Thoracic aorta (tissue), 2 donors: ENCODE results near the gene RAB3GAP1. TPM values are rescaled to one million over a fixed set of nuclear protein-coding genes. Genes with fewer than 3 reads are reported as not detected.

Source experiments
- ATAC-seq: fragments of 150-250 bp; one replicate; pipeline ENCODE4 v1.8.0; 2017; ENCODE audit warnings: low read depth; ENCODE audit not compliant: insufficient number of reproducible peaks, low FRiP score
- DNase-seq: peaks from one replicate; pipeline ENCODE4 v3.0.0-alpha.2; 2020; ENCODE audit warnings: low spot score
- H3K27ac ChIP-seq, 2 donors: fragments of 200-600 bp; sonication (generic); 1 replicate in 1 of 2; 2 replicates in 1 of 2; pipeline ENCODE4 v1.5.1; 2016; ENCODE audit warnings: mild to moderate bottlenecking in 2 of 2, moderate library complexity in 2 of 2
- H3K27me3 ChIP-seq: fragments of 200-600 bp; sonication (generic); replicated peaks from 2 replicates; pipeline ENCODE4 v1.6.0; 2016; ENCODE audit warnings: mild to moderate bottlenecking; ENCODE audit not compliant: insufficient read depth
- H3K36me3 ChIP-seq: fragments of 200-600 bp; sonication (generic); one replicate; pipeline ENCODE4 v1.5.1; 2016
- H3K4me1 ChIP-seq, 2 donors: fragments of 200-600 bp; sonication (generic); 1 replicate in 1 of 2; 2 replicates in 1 of 2; pipeline versions ENCODE4 v1.5.1 to v1.6.0; 2016; ENCODE audit warnings: low read depth in 2 of 2, mild to moderate bottlenecking in 1 of 2; ENCODE audit not compliant: control insufficient read depth in 1 of 2
- H3K4me3 ChIP-seq: fragments of 200-600 bp; sonication (generic); 2 replicates; pipeline ENCODE4 v1.5.1; 2016; ENCODE audit warnings: mild to moderate bottlenecking
- H3K9me3 ChIP-seq: fragments of 200-600 bp; sonication (generic); 2 replicates; pipeline ENCODE4 v1.5.1; 2016
- CTCF ChIP-seq: fragments of 200-600 bp; sonication (generic); IDR thresholded peaks from one replicate; pipeline ENCODE4 v1.5.1; 2019; ENCODE audit warnings: antibody characterized with exemption
- total RNA-seq, 2 donors: library from RNA; depleted of rRNA; stranded (reverse); fragments of >200 nt; gene quantifications; one replicate each; pipeline versions ENCODE4 v1.1.0 to v1.2.3, GENCODE V29; 2016

The RAB3GAP1 gene
- total RNA-seq, 2 donors from 2014 or later, result 56.0 to 69.4 TPM

GRCh38 chr2:135144343-135144742, 92.3 kb downstream of the RAB3GAP1 start:
- no peaks in the 10 kb centered on the region for H3K9me3 ChIP-seq
- no peaks in the 10 kb centered on the region for H3K4me1 ChIP-seq
- TF ChIP-seq CTCF, result no peak
- H3K4me3 ChIP-seq, result no peak overlapping the region
- no peak overlapping the region for H3K27ac ChIP-seq
- ATAC-seq, result no peak
- DNase-seq, result no peak
- no peaks in the 10 kb centered on the region for H3K27me3 ChIP-seq
- H3K36me3 ChIP-seq, result no peaks in the 10 kb centered on the region

- ATAC-seq, result no peak
Measured at GRCh38 chr2:135149251-135149650, 97.2 kb downstream of the RAB3GAP1 start.

GRCh38 chr2:135150725-135151124, 98.6 kb downstream of the RAB3GAP1 start:
- ATAC-seq, result no peak
- no peak for TF ChIP-seq CTCF
- no peak overlapping the region for H3K4me3 ChIP-seq

More at GRCh38 chr2:135149251-135149650, 97.2 kb downstream of the RAB3GAP1 start:
- Histone ChIP-seq H3K9me3 (no peaks in the 10 kb centered on the region), H3K27me3 (no peaks in the 10 kb centered on the region), H3K27ac (no peak overlapping the region), H3K4me3 (no peak overlapping the region), H3K4me1 (no peaks in the 10 kb centered on the region), H3K36me3 (peaks cover 27% of the 10 kb centered on the region)
- TF ChIP-seq CTCF, result no peak
- DNase-seq, result no peak

GRCh38 chr2:135151615-135152014, 99.5 kb downstream of the RAB3GAP1 start:
- Histone ChIP-seq H3K4me3 (no peak overlapping the region), H3K4me1 (no peaks in the 10 kb centered on the region), H3K27me3 (no peaks in the 10 kb centered on the region), H3K36me3 (peaks cover 36% of the 10 kb centered on the region), H3K9me3 (no peaks in the 10 kb centered on the region), H3K27ac (no peak overlapping the region)
- DNase-seq (no peak), ATAC-seq (no peak)
- TF ChIP-seq CTCF, result no peak

More at GRCh38 chr2:135150725-135151124, 98.6 kb downstream of the RAB3GAP1 start:
- H3K27me3 ChIP-seq, result no peaks in the 10 kb centered on the region
- H3K4me1 ChIP-seq, result no peaks in the 10 kb centered on the region
- peaks cover 36% of the 10 kb centered on the region for H3K36me3 ChIP-seq
- no peaks in the 10 kb centered on the region for H3K9me3 ChIP-seq
- DNase-seq, result no peak
- no peak overlapping the region for H3K27ac ChIP-seq

GRCh38 chr2:135152361-135152760, 100.3 kb downstream of the RAB3GAP1 start:
- no peak for DNase-seq
- Histone ChIP-seq H3K36me3 (peaks cover 39% of the 10 kb centered on the region), H3K4me1 (no peaks in the 10 kb centered on the region), H3K27ac (no peak overlapping the region), H3K9me3 (no peaks in the 10 kb centered on the region), H3K27me3 (no peaks in the 10 kb centered on the region), H3K4me3 (no peak overlapping the region)
- no peak for ATAC-seq
- no peak for TF ChIP-seq CTCF
